B cell (primary cell): ENCODE data around the gene XCL2. TPM values are rescaled to one million over a fixed set of nuclear protein-coding genes. Genes with fewer than 3 reads are reported as not detected.
"Not testable (repeated sequence)": the region's sequence is repeated elsewhere in the genome, so short reads cannot be mapped to it uniquely, and the experiment has no call there.

Source experiments
- ATAC-seq: fragments of 200-7000 bp; cut with Tn5 transposase; one replicate; pipeline ENCODE4 v1.10.0; 2021; ENCODE audit warnings: low read depth, mild to moderate bottlenecking, moderate number of reproducible peaks, moderate library complexity
- CTCF ChIA-PET: fragments of 350-600 bp; sonication (Branson Sonifier 250); formaldehyde crosslinking; loops from one replicate; lab custom pipeline; 2021; ENCODE audit warnings: antibody characterized with exemption, inconsistent platforms; lab: Charles Lee
- POLR2A ChIA-PET: fragments of 350-600 bp; sonication (Branson Sonifier 250); formaldehyde crosslinking; loops from one replicate; lab custom pipeline; 2021; ENCODE audit warnings: antibody characterized with exemption; lab: Charles Lee
- DNase-seq: peaks from one replicate; pipeline ENCODE4 v3.0.0; 2013
- H2AFZ ChIP-seq: 2 replicates; pipeline ENCODE4 v1.6.1; 2012; ENCODE audit warnings: mild to moderate bottlenecking, low read depth, low read length; ENCODE audit not compliant: insufficient read depth, poor library complexity, severe bottlenecking
- H3K27ac ChIP-seq, 2 donors: 1 replicate in 1 of 2; 2 replicates in 1 of 2; pipeline ENCODE4 v1.5.1; 2012 to 2013; ENCODE audit warnings: low read length in 2 of 2, mild to moderate bottlenecking in 2 of 2, moderate library complexity in 1 of 2
- H3K27me3 ChIP-seq, 4 experiments: fragments of 200-600 bp in 1 of 4; sonication (generic) in 1 of 4; replicated peaks in 1 of 4; 1 replicate in 2 of 4; 2 replicates in 2 of 4; pipeline versions ENCODE4 v1.6.1 to v1.7.0; 2013 to 2016; ENCODE audit warnings: low read length in 3 of 4, mild to moderate bottlenecking in 2 of 4, mixed read lengths in 1 of 4, moderate library complexity in 1 of 4; ENCODE audit not compliant: insufficient read depth in 4 of 4, control insufficient read depth in 3 of 4; ENCODE audit errors: control extremely low read depth in 1 of 4
- H3K36me3 ChIP-seq, 2 experiments: replicated peaks in 1 of 2; 1 replicate in 1 of 2; 2 replicates in 1 of 2; pipeline versions ENCODE4 v1.6.1 to v1.7.1; 2013; ENCODE audit warnings: low read length in 1 of 2; ENCODE audit not compliant: insufficient read depth in 2 of 2, control insufficient read depth in 1 of 2; ENCODE audit errors: control extremely low read depth in 1 of 2, extremely low read depth in 1 of 2
- H3K4me1 ChIP-seq, 2 donors: fragments of 200-600 bp in 1 of 2; sonication (generic) in 1 of 2; 1 replicate in 1 of 2; 2 replicates in 1 of 2; pipeline versions ENCODE4 v1.5.1 to v1.6.1; 2013 to 2017; ENCODE audit warnings: low read length in 2 of 2; ENCODE audit not compliant: control insufficient read depth in 2 of 2, insufficient read depth in 2 of 2
- H3K4me2 ChIP-seq: replicated peaks from 2 replicates; pipeline ENCODE3; 2012; ENCODE audit warnings: mild to moderate bottlenecking, low read depth, low read length; ENCODE audit not compliant: poor library complexity, severe bottlenecking
- H3K4me3 ChIP-seq, 5 experiments: fragments of 200-600 bp in 1 of 5; sonication (generic) in 1 of 5; 1 replicate in 3 of 5; 2 replicates in 2 of 5; pipeline versions ENCODE4 v1.5.1 to v1.7.0; 2011 to 2016; ENCODE audit warnings: low read length in 4 of 5, mild to moderate bottlenecking in 4 of 5, low read depth in 2 of 5, control low read depth in 1 of 5, moderate library complexity in 1 of 5; ENCODE audit not compliant: insufficient read depth in 1 of 5; ENCODE audit errors: control extremely low read depth in 1 of 5, extremely low read depth in 1 of 5
- H3K79me2 ChIP-seq: fragments of 200-600 bp; sonication (generic); one replicate; pipeline ENCODE4 v1.6.0; 2016; ENCODE audit warnings: low read length; ENCODE audit not compliant: control insufficient read depth, insufficient read depth
- H3K9ac ChIP-seq: fragments of 200-600 bp; sonication (generic); 2 replicates; pipeline ENCODE4 v1.6.1; 2017; ENCODE audit warnings: mild to moderate bottlenecking, low read length, moderate library complexity
- H3K9me3 ChIP-seq, 3 donors: one replicate each; pipeline versions ENCODE4 v1.6.1 to v1.7.1; 2013; ENCODE audit warnings: low read length in 2 of 3; ENCODE audit not compliant: control insufficient read depth in 2 of 3, insufficient read depth in 1 of 3; ENCODE audit errors: control extremely low read depth in 1 of 3
- H4K20me1 ChIP-seq: 2 replicates; pipeline ENCODE4 v1.6.0; 2012; ENCODE audit warnings: mild to moderate bottlenecking, low read length; ENCODE audit not compliant: insufficient read depth, control insufficient read depth, poor library complexity, severe bottlenecking
- H3K27ac Mint-ChIP-seq: one replicate; pipeline ENCODE4 v1.8.0; 2021; ENCODE audit warnings: mixed read lengths
- H3K27me3 Mint-ChIP-seq: one replicate; pipeline ENCODE4 v1.8.0; 2021; ENCODE audit warnings: mixed read lengths
- H3K4me1 Mint-ChIP-seq: one replicate; pipeline ENCODE4 v1.8.0; 2021; ENCODE audit warnings: mixed read lengths
- H3K4me3 Mint-ChIP-seq: one replicate; pipeline ENCODE4 v1.8.0; 2021; ENCODE audit warnings: mixed read lengths
- H3K9me3 Mint-ChIP-seq: one replicate; pipeline ENCODE4 v1.8.0; 2022; ENCODE audit warnings: mixed read lengths; ENCODE audit not compliant: insufficient read depth
- CTCF ChIP-seq: fragments of 200-600 bp; IDR thresholded peaks from one replicate; pipeline ENCODE4 v1.8.0; 2022; ENCODE audit warnings: antibody characterized with exemption, mild to moderate bottlenecking
- EZH2 ChIP-seq: IDR thresholded peaks from 2 replicates; pipeline ENCODE4 v1.6.1; 2012; ENCODE audit warnings: borderline replicate concordance, low read depth, mild to moderate bottlenecking, moderate library complexity, low read length; ENCODE audit not compliant: insufficient read depth, poor library complexity, severe bottlenecking
- WGBS: methylation state at CpG from one replicate; pipeline ENCODE4 v1.1.5; 2013; ENCODE audit warnings: missing lambda C conversion rate; ENCODE audit not compliant: insufficient coverage; 5-methylcytosine and 5-hydroxymethylcytosine counted together
- intact Hi-C: fragments of 100-400 bp; cut with micrococcal nuclease; formaldehyde crosslinking; loops from one replicate; pipeline ENCODE4 v1.10.0; 2022
- polyA plus RNA-seq: library from polyadenylated mRNA; depleted of rRNA; stranded (reverse); fragments of >200 nt; gene quantifications from 2 replicates; pipeline ENCODE4 v1.2.3, GENCODE V29; 2012
- total RNA-seq, 2 donors: library from RNA; stranded (reverse); fragments of 120-200 nt in 1 of 2; gene quantifications; 1 replicate in 1 of 2; 2 replicates in 1 of 2; pipeline versions ENCODE4 v1.2.3 to v1.2.4, GENCODE V29; 2013 to 2022

Gene XCL2
- total and polyA plus RNA-seq, 2 donors (not counting 1 experiment from before 2014, with no cell fraction given) = 1.5 TPM; not detected in 1

- H3K4me1 Mint-ChIP-seq, H3K27me3 ChIP-seq, H3K27ac Mint-ChIP-seq, H3K36me3 ChIP-seq, H3K27ac ChIP-seq, ATAC-seq, H3K4me3 ChIP-seq, H3K9me3 Mint-ChIP-seq, H2AFZ ChIP-seq, H3K79me2 ChIP-seq, H3K4me1 ChIP-seq, H3K9ac ChIP-seq, intact Hi-C loops, H3K4me3 Mint-ChIP-seq, H3K4me2 ChIP-seq, POLR2A ChIA-PET, H3K9me3 ChIP-seq, CTCF ChIA-PET, H4K20me1 ChIP-seq: not testable (repeated sequence)
- peak; percentile 11 for DNase-seq
- peaks cover 15% of the 10 kb centered on the region for H3K27me3 Mint-ChIP-seq
- peak; percentile 9 for TF ChIP-seq CTCF
- no CpG with 5 or more reads among the region's 4 CpGs for WGBS
These were observed 30.4 kb upstream of the XCL2 start for GRCh38 chr1:168574234-168574633.

GRCh38 chr1:168572633-168573032 lies 28.8 kb upstream of the XCL2 start:
- intact Hi-C loops = loop anchor here (2.0 kb wide), 1 partner anchor 230 kb away; no protein-coding TSS in a partner anchor
- no peaks in the 10 kb centered on the region for H3K27me3 ChIP-seq
- H3K36me3 ChIP-seq = no peaks in the 10 kb centered on the region
- no peaks in the 10 kb centered on the region for H3K9me3 ChIP-seq
- Mint-ChIP-seq H3K9me3 (no peaks in the 10 kb centered on the region), H3K27ac (no peak overlapping the region), H3K4me1 (no peaks in the 10 kb centered on the region), H3K4me3 (no peak overlapping the region), H3K27me3 (peaks cover 20% of the 10 kb centered on the region)
- H3K79me2 ChIP-seq = no peaks in the 10 kb centered on the region
- H3K4me1 ChIP-seq = no peaks in the 10 kb centered on the region
- no peak overlapping the region for H3K4me3 ChIP-seq
- no peak overlapping the region for H2AFZ ChIP-seq
- ChIA-PET CTCF (no interaction called here), POLR2A (no interaction called here)
- H4K20me1 ChIP-seq = no peaks in the 10 kb centered on the region
- DNase-seq = no peak
- ATAC-seq = no peak
- WGBS = 75% methylated on average over 1 of the region's 3 CpGs
- TF ChIP-seq CTCF (no peak), EZH2 (no peak)
- no peak overlapping the region for H3K27ac ChIP-seq
- H3K9ac ChIP-seq = no peak overlapping the region
- H3K4me2 ChIP-seq = no peak overlapping the region
